A673 (cell line): ENCODE data around the gene GGCT. TPM values are rescaled to one million over a fixed set of nuclear protein-coding genes. Genes with fewer than 3 reads are reported as not detected.

Experiments used
- BruUV-seq: library from RNA; stranded (reverse); fragments of 400-500 nt; replicated peaks from 2 replicates; lab custom pipeline; 2021; lab: Mats Ljungman, UMichigan
- CTCF ChIA-PET: fragments of 300-600 bp; sonication (Branson Sonifier 250); formaldehyde crosslinking; loops from one replicate; lab custom pipeline; 2022; ENCODE audit warnings: antibody characterized with exemption; lab: Charles Lee
- POLR2A ChIA-PET: fragments of 300-600 bp; sonication (Branson Sonifier 250); formaldehyde crosslinking; loops from one replicate; lab custom pipeline; 2022; ENCODE audit warnings: antibody characterized with exemption; ENCODE audit not compliant: low non-redundant PET; lab: Charles Lee
- DNase-seq: peaks from one replicate; pipeline ENCODE4 v3.0.0-alpha.2; 2015; ENCODE audit warnings: low spot score
- H3K27ac ChIP-seq: fragments of 200-600 bp; sonication (generic); 2 replicates; pipeline ENCODE4 v1.5.1; 2016; ENCODE audit warnings: mixed run types, low read depth, mild to moderate bottlenecking, mixed read lengths, antibody characterized with exemption, low read length; ENCODE audit not compliant: poor library complexity, severe bottlenecking
- H3K27me3 ChIP-seq: fragments of 200-600 bp; sonication (generic); replicated peaks from 2 replicates; pipeline ENCODE4 v1.6.1; 2017; ENCODE audit warnings: mixed run types, low read depth, mild to moderate bottlenecking, mixed read lengths, antibody characterized with exemption, low read length; ENCODE audit not compliant: insufficient read depth, poor library complexity
- H3K36me3 ChIP-seq: fragments of 200-600 bp; sonication (generic); 2 replicates; pipeline ENCODE4 v1.6.1; 2016; ENCODE audit warnings: mixed run types, mild to moderate bottlenecking, mixed read lengths, antibody characterized with exemption, low read length; ENCODE audit not compliant: insufficient read depth, poor library complexity, severe bottlenecking
- H3K4me1 ChIP-seq: fragments of 200-600 bp; sonication (generic); 2 replicates; pipeline ENCODE4 v1.6.1; 2017; ENCODE audit warnings: mixed run types, mild to moderate bottlenecking, mixed read lengths, antibody characterized with exemption, low read length; ENCODE audit not compliant: insufficient read depth, poor library complexity, severe bottlenecking
- H3K4me3 ChIP-seq: fragments of 200-600 bp; sonication (generic); 2 replicates; pipeline ENCODE4 v1.5.1; 2016; ENCODE audit warnings: low read depth, mixed run types, mild to moderate bottlenecking, mixed read lengths, low read length; ENCODE audit not compliant: poor library complexity, severe bottlenecking
- H3K9me3 ChIP-seq: fragments of 200-600 bp; sonication (generic); 2 replicates; pipeline ENCODE4 v1.6.1; 2016; ENCODE audit warnings: mixed run types, low read depth, mild to moderate bottlenecking, mixed read lengths, antibody characterized with exemption, low read length; ENCODE audit not compliant: poor library complexity, severe bottlenecking
- EZH2 ChIP-seq: fragments of 200-600 bp; sonication (generic); IDR thresholded peaks from 2 replicates; pipeline ENCODE4 v1.6.1; 2017; ENCODE audit warnings: borderline replicate concordance, low read depth, mild to moderate bottlenecking, mixed read lengths, antibody characterized with exemption, low read length; ENCODE audit not compliant: poor library complexity, severe bottlenecking
- intact Hi-C: fragments of 100-400 bp; cut with micrococcal nuclease; formaldehyde crosslinking; loops from one replicate; pipeline ENCODE4 v1.10.0; 2022; ENCODE audit not compliant: unreplicated experiment
- total RNA-seq: library from RNA; stranded (reverse); gene quantifications from 2 replicates; pipeline ENCODE4 v1.2.3, GENCODE V29; 2021
- TF ChIP-seq, protein P1 (sequence below): fragments of 300-800, 200-600 bp; sonication (generic); conservative IDR thresholded peaks from 2 replicates; pipeline ENCODE4 v1.5.1; 2017; ENCODE audit warnings: low read depth, mild to moderate bottlenecking, antibody characterized with exemption, low read length, moderate library complexity, mixed read lengths

Gene GGCT
- total RNA-seq, 1 experiment from 2014 or later: 66.0 TPM

DNA sequence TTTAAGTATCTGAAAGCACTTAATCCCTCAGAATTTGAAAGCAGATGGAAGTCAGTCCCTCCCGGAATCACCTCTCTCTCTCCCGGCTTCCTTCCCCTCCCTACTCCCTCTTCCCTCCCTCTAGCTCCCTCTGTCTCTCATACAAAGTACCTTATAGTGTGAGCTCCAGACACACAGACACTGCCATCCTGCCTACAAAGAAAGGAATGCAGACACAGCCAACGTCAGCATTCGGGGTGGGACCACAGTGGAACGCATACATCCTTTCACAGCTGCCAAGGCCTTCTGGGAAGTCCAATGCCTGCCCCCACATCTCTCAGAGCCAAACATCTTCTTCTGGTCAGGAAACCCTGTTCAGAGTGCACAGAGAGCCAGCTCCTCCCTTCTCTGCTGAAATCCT, 35.3 kb downstream of the GGCT start:
- H3K4me3 ChIP-seq: no peak overlapping the region
- BruUV-seq: no TSS peak
- peak; percentile 70 for DNase-seq
- ChIA-PET POLR2A (no interaction called here), CTCF (interaction anchor here (0.6 to 1.0 kb wide), 2 partner anchors 9 to 245 kb away, joined by 3 to 4 read pairs; partner anchors contain the start of gene NOD1)
- H3K9me3 ChIP-seq: no peaks in the 10 kb centered on the region
- no peaks in the 10 kb centered on the region for H3K36me3 ChIP-seq
- intact Hi-C loops: no loop called here
- TF ChIP-seq EZH2: no peak
- TF ChIP-seq, protein P1, sequence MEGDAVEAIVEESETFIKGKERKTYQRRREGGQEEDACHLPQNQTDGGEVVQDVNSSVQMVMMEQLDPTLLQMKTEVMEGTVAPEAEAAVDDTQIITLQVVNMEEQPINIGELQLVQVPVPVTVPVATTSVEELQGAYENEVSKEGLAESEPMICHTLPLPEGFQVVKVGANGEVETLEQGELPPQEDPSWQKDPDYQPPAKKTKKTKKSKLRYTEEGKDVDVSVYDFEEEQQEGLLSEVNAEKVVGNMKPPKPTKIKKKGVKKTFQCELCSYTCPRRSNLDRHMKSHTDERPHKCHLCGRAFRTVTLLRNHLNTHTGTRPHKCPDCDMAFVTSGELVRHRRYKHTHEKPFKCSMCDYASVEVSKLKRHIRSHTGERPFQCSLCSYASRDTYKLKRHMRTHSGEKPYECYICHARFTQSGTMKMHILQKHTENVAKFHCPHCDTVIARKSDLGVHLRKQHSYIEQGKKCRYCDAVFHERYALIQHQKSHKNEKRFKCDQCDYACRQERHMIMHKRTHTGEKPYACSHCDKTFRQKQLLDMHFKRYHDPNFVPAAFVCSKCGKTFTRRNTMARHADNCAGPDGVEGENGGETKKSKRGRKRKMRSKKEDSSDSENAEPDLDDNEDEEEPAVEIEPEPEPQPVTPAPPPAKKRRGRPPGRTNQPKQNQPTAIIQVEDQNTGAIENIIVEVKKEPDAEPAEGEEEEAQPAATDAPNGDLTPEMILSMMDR: peak; percentile 50
- H3K4me1 ChIP-seq: no peaks in the 10 kb centered on the region
- no peak overlapping the region for H3K27ac ChIP-seq
- no peaks in the 10 kb centered on the region for H3K27me3 ChIP-seq

DNA sequence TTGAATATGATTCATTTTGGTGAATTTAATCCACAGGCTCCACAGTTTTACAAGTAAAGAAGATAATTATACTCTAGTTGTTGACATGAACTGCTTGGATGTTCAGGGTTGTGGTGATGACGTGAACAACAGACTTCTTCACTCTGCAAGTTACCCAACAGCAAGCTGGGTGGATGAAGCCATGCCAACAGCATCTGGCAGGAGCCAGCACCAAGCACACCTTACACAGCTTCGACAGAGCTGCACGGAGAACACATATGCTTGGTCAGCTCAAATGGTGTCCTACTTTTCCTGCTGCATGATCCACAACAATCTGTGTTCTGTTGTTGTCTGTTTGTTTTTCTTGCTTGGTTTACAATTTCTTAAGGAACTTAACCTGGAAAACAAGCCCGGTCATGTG, 35.8 kb downstream of the GGCT start:
- no peaks in the 10 kb centered on the region for H3K4me1 ChIP-seq
- H3K27me3 ChIP-seq: no peaks in the 10 kb centered on the region
- BruUV-seq: no TSS peak
- H3K36me3 ChIP-seq: no peaks in the 10 kb centered on the region
- ChIA-PET POLR2A (no interaction called here), CTCF (interaction anchor here (1.0 kb wide), 1 partner anchor 9 kb away, joined by 3 read pairs; the partner anchor contains the start of gene NOD1)
- DNase-seq: no peak
- H3K9me3 ChIP-seq: no peaks in the 10 kb centered on the region
- intact Hi-C loops: no loop called here
- no peak overlapping the region for H3K4me3 ChIP-seq
- TF ChIP-seq EZH2: no peak
- TF ChIP-seq, protein P1: no peak
- H3K27ac ChIP-seq: no peak overlapping the region

DNA sequence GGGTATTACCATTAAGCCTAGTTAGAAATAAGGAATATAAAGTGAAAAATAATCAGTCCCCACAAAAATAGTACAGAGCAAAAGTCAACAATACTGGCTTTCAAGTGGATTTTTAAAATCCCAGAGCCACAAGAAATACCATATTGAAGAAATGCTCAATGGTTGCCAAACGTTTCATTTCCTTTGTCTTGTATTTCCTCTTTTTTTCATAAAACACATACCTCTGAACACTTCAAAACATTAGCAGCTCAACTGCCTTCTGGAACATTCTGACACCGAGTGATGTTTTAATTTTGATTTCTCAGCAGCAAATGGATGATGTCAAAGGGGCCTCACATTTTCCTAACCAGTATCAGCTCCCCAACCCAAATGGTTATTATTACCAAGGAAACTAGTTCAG, 36.6 kb downstream of the GGCT start:
- no TSS peak for BruUV-seq
- H3K4me3 ChIP-seq: no peak overlapping the region
- no peak overlapping the region for H3K27ac ChIP-seq
- ChIA-PET POLR2A (no interaction called here), CTCF (no interaction called here)
- no peaks in the 10 kb centered on the region for H3K9me3 ChIP-seq
- no peaks in the 10 kb centered on the region for H3K36me3 ChIP-seq
- intact Hi-C loops: no loop called here
- TF ChIP-seq, protein P1: no peak
- TF ChIP-seq EZH2: no peak
- no peak for DNase-seq
- H3K27me3 ChIP-seq: no peaks in the 10 kb centered on the region
- no peaks in the 10 kb centered on the region for H3K4me1 ChIP-seq
